HepG2 (cell line): Measurements from ENCODE around the gene ACD. TPM values are rescaled to one million over a fixed set of nuclear protein-coding genes. Genes with fewer than 3 reads are reported as not detected.
A peak's percentile ranks its signal among the peaks of the same experiment; 100 is the strongest.

ENCODE experiments used
- BRF2 ChIP-seq: sonication (generic); formaldehyde crosslinking; IDR thresholded peaks from 2 replicates; pipeline ENCODE4 v1.8.1; 2022; ENCODE audit warnings: mild to moderate bottlenecking, missing genetic modification reagents
- ETV6 ChIP-seq: sonication (generic); formaldehyde crosslinking; conservative IDR thresholded peaks from 2 replicates; pipeline ENCODE4 v1.4.0; 2020; ENCODE audit warnings: missing genetic modification reagents
- GRHL1 ChIP-seq: sonication (generic); formaldehyde crosslinking; conservative IDR thresholded peaks from 2 replicates; pipeline ENCODE4 v1.8.0; 2022; ENCODE audit warnings: missing genetic modification reagents
- HMGA1 ChIP-seq: sonication (generic); formaldehyde crosslinking; conservative IDR thresholded peaks from 2 replicates; pipeline ENCODE4 v1.4.0; 2020; ENCODE audit warnings: missing genetic modification reagents
- JUND ChIP-seq: sonication (generic); formaldehyde crosslinking; IDR thresholded peaks from 2 replicates; pipeline ENCODE4 v1.8.0; 2022; ENCODE audit warnings: mild to moderate bottlenecking, missing genetic modification reagents
- KLF12 ChIP-seq: sonication (generic); formaldehyde crosslinking; IDR thresholded peaks from 2 replicates; pipeline ENCODE4 v1.4.0; 2020; ENCODE audit warnings: missing genetic modification reagents, borderline replicate concordance
- MAZ ChIP-seq, 2 experiments: sonication (generic) in 1 of 2; formaldehyde crosslinking in 1 of 2; IDR thresholded peaks; 2 replicates each; pipeline versions ENCODE4 v1.5.0 to v1.6.1; 2012 to 2020; ENCODE audit warnings: low read depth in 2 of 2, mild to moderate bottlenecking in 2 of 2, borderline replicate concordance in 1 of 2, improper control_type of control experiment in 1 of 2, low read length in 1 of 2, missing genetic modification reagents in 1 of 2, moderate library complexity in 1 of 2
- ONECUT2 ChIP-seq: sonication (generic); formaldehyde crosslinking; IDR thresholded peaks from 2 replicates; pipeline ENCODE4 v1.4.0; 2020; ENCODE audit warnings: missing genetic modification reagents
- RAD21 ChIP-seq: fragments of 450-650 bp; formaldehyde crosslinking; IDR thresholded peaks from 2 replicates; pipeline ENCODE4 v1.5.0; 2020; ENCODE audit warnings: mild to moderate bottlenecking
- ZBTB37 ChIP-seq: sonication (generic); formaldehyde crosslinking; IDR thresholded peaks from 2 replicates; pipeline ENCODE4 v1.4.0; 2020; ENCODE audit warnings: mild to moderate bottlenecking, missing genetic modification reagents
- ZBTB42 ChIP-seq: sonication (generic); formaldehyde crosslinking; IDR thresholded peaks from 2 replicates; pipeline ENCODE4 v1.5.0; 2020; ENCODE audit warnings: mild to moderate bottlenecking, missing genetic modification reagents
- ZFP36 ChIP-seq: fragments of 150-350 bp; IDR thresholded peaks from 2 replicates; pipeline ENCODE4 v1.6.1; 2018; ENCODE audit warnings: borderline replicate concordance, low read length, low read depth; ENCODE audit not compliant: partially characterized antibody
- ZFP90 ChIP-seq: sonication (generic); formaldehyde crosslinking; IDR thresholded peaks from 2 replicates; pipeline ENCODE4 v1.8.0; 2022; ENCODE audit warnings: missing genetic modification reagents, mild to moderate bottlenecking, inconsistent platforms, borderline replicate concordance
- ZFX ChIP-seq: sonication (generic); formaldehyde crosslinking; IDR thresholded peaks from 2 replicates; pipeline ENCODE4 v1.4.0; 2020; ENCODE audit warnings: mild to moderate bottlenecking, low read depth, missing genetic modification reagents, moderate library complexity
- ZNF138 ChIP-seq: sonication (generic); formaldehyde crosslinking; IDR thresholded peaks from 2 replicates; pipeline ENCODE4 v1.5.0; 2020; ENCODE audit warnings: mild to moderate bottlenecking, low read depth, missing genetic modification reagents
- ZNF264 ChIP-seq: sonication (generic); formaldehyde crosslinking; IDR thresholded peaks from 2 replicates; pipeline ENCODE4 v1.4.0; 2020; ENCODE audit warnings: missing genetic modification reagents
- ZNF33A ChIP-seq: sonication (generic); formaldehyde crosslinking; IDR thresholded peaks from 2 replicates; pipeline ENCODE4 v1.5.1; 2020; ENCODE audit warnings: missing genetic modification reagents, mild to moderate bottlenecking, moderate library complexity, borderline replicate concordance
- ZNF512 ChIP-seq: sonication (generic); formaldehyde crosslinking; IDR thresholded peaks from 2 replicates; pipeline ENCODE4 v1.4.0; 2020; ENCODE audit warnings: mild to moderate bottlenecking, missing genetic modification reagents
- ZNF564 ChIP-seq: sonication (generic); formaldehyde crosslinking; IDR thresholded peaks from 2 replicates; pipeline ENCODE4 v1.8.1; 2023; ENCODE audit warnings: mild to moderate bottlenecking, missing genetic modification reagents
- ZNF576 ChIP-seq: sonication (generic); formaldehyde crosslinking; IDR thresholded peaks from 2 replicates; pipeline ENCODE4 v1.4.0; 2020; ENCODE audit warnings: mild to moderate bottlenecking, missing genetic modification reagents
- ZSCAN29 ChIP-seq: sonication (generic); formaldehyde crosslinking; conservative IDR thresholded peaks from 2 replicates; pipeline ENCODE4 v1.4.0; 2020; ENCODE audit warnings: mild to moderate bottlenecking, missing genetic modification reagents
- polyA plus RNA-seq, 8 experiments: library from polyadenylated mRNA; depleted of rRNA in 3 of 8; stranded (reverse) in 7 of 8; unstranded in 1 of 8; fragments of >200 nt; fragmentation: Illumina TruSeq in 4 of 8; extraction: Trizol in 4 of 8; gene quantifications; 2 replicates each; pipeline versions ENCODE4 v1.2.1 to v1.2.3, GENCODE V29; 2011 to 2016; ENCODE audit warnings: low read depth in 4 of 8, missing spikeins in 1 of 8, mixed read lengths in 1 of 8; ENCODE audit not compliant: insufficient read depth in 1 of 8
- total RNA-seq, 5 experiments: library from RNA; depleted of rRNA; stranded (reverse); fragments of >200 nt; fragmentation: Illumina TruSeq; extraction: Trizol; gene quantifications; 2 replicates each; pipeline ENCODE4 v1.2.3, GENCODE V29; 2016; ENCODE audit warnings: low read depth in 1 of 5

Gene ACD
- total and polyA plus RNA-seq, 2 of the 13 experiments (the other 11 are each of a cell fraction or from before 2014, with no cell fraction given) = 32.6 to 38.3 TPM

- TF ChIP-seq ZSCAN29 (CRISPR knock-in tag) (peak; percentile 51; the same call in 1 of the 2 replicates), RAD21 (CRISPR knock-in tag) (no peak; the same call in 1 of the 2 replicates), KLF12 (peak; percentile 76; the same call in 1 of the 2 replicates), ZBTB42 (CRISPR knock-in tag) (peak; percentile 21), ZNF564 (CRISPR knock-in tag) (no peak), ONECUT2 (CRISPR knock-in tag) (no peak), ZNF33A (CRISPR knock-in tag) (no peak), HMGA1 (CRISPR knock-in tag) (no peak), ZFX (CRISPR knock-in tag) (peak; percentile 97), ZNF264 (peak; percentile 10; the same call in 1 of the 2 replicates), JUND (CRISPR knock-in tag) (no peak), GRHL1 (CRISPR knock-in tag) (no peak), ZNF512 (CRISPR knock-in tag) (0 out of 2 replicates have a peak, but pooled peaks have one; percentile 26), ZFP36 (no peak), ZFP90 (peak; percentile 18; the same call in 1 of the 2 replicates), ETV6 (no peak), BRF2 (CRISPR knock-in tag) (0 out of 2 replicates have a peak, but pooled peaks have one; percentile 73), ZNF576 (CRISPR knock-in tag) (0 out of 2 replicates have a peak, but pooled peaks have one; percentile 22), MAZ (IDR thresholded peaks at IDR 0.05; ENCODE audit: borderline replicate concordance, low read depth, low read length) (peak; percentile 74), MAZ (CRISPR knock-in tag; IDR thresholded peaks at IDR 0.05; ENCODE audit: low read depth) (peak; percentile 18; the same call in 1 of the 2 replicates), ZBTB37 (CRISPR knock-in tag) (no peak), ZNF138 (CRISPR knock-in tag) (peak; percentile 73; the same call in 1 of the 2 replicates)
These were observed at the start of gene ACD (continued) for GRCh38 chr16:67659675-67660563.
